Measurements from ENCODE around the gene SCNN1A.
A peak's percentile ranks its signal among the peaks of the same experiment; 100 is the strongest.

Gene SCNN1A

DNA sequence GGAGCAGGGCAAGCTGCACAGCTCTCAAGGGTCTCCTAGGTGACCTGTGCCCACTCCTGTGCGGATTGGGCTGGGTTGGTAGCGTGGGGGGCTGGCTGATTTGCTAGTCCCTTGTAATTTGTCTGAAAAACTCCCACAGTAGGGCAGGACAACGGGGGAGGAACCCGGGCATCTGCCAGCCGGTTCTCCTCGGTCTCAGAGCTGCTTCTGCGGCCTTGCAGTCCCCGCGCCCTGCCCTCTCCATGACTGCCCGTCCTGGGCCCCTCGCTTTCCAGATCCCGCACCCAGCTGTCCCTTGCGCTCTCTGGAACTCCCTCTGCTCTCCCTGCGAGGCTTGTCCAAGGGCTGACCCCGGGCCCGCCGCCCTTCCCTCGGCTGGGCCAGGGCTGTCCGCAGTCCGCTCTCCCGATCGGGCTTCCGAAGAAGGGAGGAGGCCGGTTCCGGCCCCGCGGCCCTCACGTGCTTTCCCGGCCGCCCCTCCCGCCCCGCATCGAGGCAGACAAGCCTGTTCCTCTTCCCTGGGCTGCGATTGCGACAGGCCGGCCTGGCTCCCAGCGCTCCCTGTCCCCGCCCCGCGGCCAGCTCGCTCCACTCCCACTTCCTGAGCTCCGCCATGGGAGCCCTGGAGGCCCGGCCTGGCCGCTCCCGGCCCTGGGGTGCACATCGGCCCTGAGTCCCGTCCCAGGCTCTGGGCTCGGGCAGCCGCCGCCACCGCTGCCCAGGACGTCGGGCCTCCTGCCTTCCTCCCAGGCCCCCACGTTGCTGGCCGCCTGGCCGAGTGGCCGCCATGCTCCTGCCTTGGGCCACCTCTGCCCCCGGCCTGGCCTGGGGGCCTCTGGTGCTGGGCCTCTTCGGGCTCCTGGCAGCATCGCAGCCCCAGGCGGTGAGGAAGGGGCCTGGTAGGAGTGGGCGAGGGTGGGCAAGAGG, 8.5 kb upstream of the SCNN1A start, which contains the start of gene LTBR:
Gene LTBR, plus strand, starts transcription at position 591 of the 927 bp plus-strand sequence. Its CDS starts 197 bp downstream, at position 788.
- no peak for DNase-seq

DNA sequence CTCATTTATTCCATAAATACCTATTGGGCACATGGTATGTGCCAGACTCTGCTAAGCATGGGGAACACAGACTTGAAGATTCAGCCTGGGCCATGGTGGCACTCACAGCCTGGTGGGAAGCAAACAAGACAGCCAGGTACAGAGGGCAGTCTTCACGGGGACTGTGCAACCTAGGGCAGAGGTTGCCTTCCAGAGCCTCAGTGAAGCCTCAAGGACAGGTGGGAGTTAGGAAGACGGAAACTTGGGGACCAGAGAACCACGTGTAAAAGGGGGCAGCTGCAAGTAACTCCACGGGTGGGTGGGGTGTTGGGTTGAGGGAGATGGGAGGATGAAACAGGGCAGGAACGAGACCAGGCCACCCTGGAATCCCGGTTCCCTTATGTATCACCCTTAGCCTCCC, 7.6 kb upstream of the SCNN1A start:
- no peak for DNase-seq

DNA sequence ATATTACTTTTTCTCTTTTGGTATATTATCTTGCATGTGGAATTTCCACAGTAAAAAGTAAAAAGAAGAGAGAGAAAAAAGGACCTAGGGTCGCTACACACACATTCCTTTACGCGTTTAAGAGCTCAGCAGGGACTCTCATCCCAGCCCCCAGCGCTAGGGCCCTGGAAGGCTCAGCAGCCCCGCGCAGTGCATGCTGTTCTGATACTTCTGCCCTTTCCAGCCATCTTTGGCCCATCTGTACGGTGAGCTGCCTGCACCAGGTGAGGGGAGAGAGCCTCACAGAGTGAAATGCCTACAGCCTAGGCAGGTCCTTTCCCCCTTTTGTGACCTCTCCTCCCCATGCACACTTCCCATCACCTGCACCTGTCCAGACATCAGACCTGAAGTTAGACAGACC, 7.0 kb upstream of the SCNN1A start:
- DNase-seq, result no peak

DNA sequence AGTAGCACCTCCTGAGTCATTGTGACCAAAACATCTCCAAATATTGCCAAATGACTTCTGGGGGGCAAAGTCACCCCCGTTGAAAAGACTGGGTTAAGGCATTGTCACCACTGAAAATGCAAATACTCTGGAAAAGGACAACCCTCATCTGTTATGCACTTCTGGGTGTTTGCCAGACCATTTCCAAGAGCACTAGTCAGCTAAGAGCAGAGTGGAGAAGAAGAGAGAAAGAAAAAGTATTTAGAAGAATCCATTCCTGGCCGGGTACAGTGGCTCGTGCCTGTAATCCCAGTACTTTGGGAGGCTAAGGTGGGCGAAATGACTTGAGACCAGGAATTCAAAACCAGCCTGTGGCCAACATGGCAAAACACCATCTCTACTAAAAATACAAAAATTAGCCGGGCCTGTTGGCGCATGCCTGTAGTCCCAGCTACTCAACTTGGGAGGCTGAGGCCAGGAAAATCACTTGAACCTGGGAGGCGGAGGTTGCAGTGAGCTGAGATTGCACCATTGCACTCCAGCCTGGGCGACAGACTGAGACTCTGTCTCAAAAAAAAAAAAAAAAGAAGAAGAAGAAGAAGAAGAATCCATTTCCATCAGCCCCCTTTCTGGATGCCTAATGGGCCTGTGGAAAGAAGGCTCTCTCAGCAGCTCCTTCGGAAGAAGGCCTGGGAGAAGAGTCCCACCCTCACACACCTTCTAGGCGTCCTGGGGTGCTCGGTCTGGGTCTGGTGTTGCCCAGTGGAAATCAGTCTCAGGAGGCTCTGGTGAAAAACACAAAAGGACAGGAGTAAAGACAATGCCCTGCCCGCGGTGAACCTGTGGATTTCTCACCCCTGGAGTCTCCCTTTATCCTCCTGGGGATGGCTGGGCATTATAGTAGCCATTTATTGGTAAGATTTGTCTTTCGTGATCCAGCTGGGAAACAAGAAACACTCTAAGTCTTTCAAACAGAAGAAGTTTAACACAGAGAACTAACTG, 5.1 kb upstream of the SCNN1A start:
- DNase-seq, result no peak

DNA sequence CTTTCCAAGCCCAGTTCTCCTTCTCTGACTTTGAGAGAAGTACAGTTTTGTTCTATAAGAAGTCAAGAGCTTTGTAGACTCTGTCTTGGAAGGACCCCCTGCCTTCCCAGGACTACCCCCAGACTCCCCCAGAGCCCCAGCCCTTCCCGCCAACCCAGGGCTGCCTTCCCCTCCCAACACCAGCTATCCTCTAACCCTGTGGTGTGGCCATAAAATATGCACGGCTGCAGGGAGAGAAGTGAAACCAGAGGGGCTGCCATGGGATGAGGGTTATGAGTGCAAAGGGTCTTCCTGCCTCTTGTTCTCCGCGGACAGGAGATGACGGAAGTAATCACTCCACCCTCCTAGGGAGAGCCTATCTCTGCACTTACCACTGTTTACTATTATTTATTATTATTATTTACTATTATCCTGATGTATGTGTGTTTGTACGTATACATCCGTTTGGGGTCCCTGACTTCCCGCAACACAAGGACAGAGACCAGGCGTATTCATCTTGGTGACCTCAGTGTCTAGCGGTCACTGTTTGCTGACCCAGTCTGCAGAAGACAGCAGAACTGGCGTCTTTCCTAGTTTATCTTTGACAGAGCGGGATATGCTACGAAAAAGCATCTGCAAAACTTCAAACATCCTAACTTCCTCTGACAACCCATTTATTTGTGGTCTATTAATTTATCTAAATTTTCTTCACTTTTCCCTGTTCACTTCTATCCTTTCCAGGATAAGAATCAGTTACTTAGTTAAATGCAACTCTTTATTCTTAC, 3.5 kb upstream of the SCNN1A start:
- DNase-seq, result no peak

DNA sequence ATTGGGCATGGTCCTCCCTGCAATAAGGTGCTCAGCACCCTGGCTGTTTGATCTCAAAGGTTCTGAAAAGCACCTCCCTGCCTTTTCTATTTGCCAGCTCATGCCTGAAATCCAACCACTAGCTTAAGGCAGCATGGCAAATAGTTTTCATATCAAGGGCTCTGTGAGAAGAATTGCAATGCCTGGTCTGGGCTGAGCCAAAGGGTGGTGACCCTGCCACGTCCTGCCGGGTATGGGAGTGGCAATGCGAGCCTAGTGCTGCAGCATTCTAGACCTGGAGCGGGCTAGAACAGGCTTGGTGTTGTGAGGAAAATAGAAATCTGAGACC, 2.3 kb upstream of the SCNN1A start:
- DNase-seq, result no peak

DNA sequence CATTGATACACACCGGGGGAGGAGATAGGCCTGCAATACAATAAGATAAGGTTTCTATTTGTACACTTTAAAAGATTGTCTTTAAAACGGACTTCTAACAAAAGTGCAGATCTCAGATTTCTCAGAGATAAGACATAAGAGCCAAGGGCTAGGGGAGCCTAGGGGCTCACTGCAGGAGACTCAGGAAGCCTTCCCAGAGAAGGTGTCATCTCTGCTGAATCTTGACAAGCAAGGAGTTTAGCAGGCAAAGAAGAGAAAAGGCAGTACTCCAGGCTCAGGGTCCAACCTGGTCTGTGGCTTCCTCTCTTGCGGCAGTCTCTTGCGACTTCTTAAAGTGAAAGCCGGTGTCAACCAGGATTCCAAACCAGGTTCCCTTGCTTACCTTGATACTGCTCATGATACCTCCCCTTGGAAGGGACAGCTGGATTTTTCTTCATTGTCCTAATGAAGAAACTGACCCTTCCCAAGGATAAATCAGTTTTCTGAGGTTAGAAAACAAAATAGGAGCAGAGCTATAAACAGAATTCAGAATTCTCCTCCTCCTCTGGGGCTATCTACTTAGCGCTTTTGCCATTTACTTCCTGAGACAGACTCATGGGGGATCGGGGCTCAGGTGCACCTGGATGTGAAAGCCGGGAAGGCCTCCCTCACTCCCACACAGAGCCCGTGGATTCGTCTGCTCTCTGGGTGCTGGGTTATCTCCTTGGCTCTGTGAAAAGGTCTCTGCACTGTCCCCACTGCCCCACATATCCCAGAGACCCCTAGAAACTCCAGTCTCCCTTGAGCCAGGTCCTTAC, 1.7 kb upstream of the SCNN1A start:
- no peak for DNase-seq

DNA sequence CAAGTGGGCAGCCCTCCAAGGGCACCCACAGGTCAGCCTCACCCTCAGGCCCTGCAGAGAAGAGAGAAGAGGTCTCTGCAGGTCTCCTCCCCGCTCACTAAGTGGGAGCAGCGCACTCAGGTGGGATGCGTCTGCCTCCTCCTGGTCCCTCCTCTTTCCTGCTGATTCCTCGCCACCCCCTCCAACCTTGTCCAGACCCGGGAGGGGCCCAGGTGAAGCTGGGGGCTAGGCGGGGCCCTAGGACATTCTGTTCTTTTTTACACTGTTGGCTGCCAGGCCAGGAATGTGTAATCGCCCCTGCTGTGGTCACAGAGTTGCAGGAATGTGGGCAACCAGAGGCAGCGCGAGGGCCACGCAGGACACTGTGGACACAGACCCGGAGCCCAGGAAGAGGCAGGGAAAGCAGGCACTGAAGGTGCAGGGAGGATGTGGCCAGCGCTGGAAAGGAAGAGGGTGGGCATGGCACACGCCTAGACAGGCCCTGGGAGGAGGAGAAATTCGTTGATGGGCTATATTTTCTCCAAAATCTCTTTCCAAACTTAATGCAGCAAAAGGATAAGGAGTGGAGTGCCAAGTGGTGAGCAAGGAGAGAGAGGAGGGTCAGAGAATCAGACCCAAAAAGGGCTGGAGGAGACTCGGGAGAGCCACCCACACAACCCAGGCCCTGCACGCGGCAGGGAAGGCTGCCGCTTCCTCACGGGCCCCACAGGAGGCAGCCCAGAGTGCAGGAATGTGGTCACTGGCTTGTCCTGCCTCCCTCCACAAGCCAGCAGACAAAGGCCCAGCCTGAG, 911 bp upstream of the SCNN1A start:
- DNase-seq, result no peak

DNA sequence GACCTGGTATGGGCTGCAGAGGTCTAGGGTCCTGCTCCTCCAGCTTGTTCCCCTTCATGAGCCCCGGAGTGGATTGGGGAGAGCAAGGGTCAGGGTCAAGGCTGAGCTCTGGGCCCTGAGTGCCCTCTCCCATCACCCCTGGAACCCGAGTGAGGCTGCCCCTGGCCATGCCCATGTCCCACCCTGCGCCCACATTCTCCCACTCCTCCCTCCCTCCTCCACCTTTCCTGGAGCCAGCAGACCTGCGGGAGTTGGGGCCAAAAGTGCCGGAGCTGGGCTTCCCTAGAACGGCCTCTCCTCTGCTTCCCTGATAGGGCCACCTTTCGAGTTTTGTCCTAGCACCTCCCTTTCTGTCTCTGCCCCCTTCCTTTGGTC, 590 bp downstream of the SCNN1A start:
- no peak for DNase-seq

DNA sequence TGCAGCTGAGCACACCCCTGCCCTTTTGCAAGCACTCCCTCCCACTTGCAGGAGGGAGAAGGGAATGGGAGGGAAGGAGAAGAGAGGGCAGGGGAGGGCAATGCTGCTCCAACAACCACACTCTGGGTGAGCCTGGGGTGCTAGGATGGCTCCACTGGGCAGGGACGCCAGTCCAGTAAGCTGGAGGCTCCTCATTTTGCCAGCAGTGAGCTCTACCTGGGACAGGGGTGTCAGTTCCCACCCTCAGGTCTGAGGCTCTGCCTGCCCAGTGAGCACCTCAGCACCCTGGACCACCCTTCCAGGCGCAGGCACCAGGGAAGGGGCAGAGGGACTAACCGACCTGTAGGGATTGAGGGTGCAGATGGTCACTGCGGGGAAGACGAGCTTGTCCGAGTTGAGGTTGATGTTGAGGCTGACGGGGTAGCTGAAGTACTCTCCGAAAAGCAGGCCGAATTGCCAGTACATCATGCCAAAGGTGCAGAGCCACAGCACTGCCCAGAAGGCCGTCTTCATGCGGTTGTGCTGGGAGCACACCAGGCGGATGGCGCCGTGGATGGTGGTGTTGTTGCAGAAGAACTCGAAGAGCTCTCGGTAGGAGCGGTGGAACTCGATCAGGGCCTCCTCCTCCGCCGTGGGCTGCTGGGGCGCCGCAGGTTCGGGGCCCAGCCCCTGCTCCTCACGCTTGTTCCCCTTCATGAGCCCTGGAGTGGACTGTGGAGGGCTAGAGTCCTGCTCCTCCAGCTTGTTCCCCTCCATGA, 1.2 kb downstream of the SCNN1A start:
- DNase-seq, result no peak

DNA sequence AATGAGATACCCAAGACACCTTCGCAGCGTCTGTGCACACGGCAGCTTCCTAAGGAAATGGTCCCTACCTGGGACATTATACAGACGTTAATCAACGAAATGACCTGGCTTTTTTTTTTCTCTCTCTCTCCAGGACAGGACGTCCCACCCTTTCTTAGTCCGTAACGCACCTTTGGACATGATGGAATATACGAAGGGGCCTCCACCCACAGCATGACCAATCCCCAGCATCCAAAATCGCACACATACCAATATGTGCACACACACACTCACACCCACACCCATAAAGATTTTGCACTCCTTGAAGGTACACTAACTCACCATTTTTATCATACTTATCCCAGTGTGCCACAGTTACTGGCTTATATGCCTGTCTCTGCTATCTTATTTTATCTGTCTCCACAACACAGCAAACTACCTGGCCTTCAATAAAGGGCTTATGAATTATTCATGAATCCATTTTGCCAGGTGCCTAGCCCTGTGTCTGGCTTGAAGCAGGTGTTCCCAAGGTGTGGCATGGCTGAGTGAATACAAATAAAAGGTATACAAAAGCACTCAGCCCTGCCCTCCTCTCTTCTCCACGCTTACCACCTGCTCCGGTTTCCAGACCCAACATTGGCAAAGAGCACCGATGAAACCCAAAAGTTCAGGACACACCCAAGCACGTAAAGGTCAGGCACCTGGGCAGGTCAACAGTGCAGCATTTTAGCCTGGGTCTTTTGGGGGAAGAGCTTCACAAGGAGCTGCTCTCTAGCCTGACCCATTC, 2.2 kb downstream of the SCNN1A start:
- DNase-seq, result peak; percentile 76

DNA sequence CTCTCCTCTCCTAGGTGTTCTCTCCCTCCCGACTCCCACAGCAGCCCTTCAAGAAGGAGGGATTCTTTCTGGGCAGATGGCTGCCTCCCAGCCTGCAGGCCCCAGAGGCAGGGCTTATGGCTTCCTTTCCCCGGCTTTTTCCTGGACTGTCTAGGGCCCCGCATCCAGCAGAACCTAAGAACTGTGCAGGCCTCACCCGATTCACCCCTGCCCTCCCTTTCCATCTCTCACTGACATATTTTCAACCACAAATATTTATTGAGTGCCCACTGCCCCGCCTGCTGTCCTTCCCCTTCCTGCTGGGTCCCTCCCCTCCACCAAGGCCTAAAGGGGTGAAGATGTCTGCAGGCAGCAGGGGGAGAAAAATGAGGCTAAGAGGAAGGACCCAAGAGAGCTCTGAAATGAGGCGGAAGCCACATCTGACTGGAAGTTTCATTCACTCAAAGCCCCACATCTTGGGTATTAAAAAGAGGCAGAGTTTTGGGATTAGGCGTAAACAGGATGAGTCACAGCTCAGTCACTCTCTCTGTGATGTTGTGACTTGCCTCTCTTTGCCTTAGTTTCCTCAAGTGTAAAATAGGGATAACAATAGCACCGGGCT, 2.9 kb downstream of the SCNN1A start:
- peak; percentile 62 for DNase-seq

DNA sequence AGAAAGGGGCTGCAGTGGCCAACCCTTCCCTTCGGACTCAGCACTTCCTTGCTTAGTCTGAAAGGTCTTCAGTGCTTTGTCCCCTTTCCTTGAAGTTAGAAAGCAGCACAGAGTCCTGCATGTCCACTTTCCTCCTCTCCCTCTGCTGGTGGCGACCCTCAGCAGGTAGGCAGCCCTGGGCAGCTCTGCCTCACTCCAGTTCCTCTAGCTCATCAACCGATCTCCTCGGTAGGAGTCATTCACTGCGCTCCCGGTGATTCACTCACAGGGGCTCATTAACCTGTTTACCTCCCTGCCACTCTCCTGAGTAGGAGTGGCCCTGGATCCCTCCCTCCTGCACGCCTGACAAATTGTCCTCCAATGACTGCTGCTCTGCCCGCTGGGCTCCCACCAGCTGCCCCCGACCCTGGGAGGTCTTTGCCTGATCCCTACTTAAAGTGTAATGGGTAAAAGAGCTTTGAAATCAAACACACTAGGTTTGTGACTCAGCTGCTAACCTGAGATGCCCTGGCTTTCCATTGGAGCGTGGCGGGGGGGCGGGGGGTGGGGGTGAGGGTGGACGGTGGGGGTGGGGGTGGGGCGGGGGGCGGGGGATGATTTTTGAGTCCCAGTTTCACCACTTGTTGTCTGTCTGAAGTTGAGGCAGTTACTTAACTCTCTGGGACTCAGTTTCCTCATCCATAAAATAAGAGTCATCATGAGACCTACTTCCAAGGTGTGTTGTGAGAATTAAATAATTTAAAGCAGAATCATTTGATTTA, 4.2 kb downstream of the SCNN1A start:
- DNase-seq, result peak; percentile 83

DNA sequence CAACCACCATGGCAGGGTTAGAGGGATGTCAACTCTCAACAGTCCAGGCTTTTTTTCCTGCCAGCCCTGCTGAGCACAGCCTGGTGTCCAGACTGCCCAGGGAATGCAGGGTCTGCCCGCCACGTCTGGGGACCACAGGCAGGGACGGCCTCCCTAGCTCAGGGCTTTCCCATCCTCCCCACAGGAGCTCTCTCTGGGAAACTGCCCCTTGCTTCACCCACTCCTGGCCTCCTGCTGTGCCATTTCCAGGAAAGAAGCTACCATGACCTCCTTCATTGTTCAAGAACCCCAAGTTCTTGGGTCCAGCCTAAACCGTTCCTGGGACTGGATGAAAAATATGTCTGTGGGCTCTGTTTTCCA, 4.8 kb downstream of the SCNN1A start:
- no peak for DNase-seq

DNA sequence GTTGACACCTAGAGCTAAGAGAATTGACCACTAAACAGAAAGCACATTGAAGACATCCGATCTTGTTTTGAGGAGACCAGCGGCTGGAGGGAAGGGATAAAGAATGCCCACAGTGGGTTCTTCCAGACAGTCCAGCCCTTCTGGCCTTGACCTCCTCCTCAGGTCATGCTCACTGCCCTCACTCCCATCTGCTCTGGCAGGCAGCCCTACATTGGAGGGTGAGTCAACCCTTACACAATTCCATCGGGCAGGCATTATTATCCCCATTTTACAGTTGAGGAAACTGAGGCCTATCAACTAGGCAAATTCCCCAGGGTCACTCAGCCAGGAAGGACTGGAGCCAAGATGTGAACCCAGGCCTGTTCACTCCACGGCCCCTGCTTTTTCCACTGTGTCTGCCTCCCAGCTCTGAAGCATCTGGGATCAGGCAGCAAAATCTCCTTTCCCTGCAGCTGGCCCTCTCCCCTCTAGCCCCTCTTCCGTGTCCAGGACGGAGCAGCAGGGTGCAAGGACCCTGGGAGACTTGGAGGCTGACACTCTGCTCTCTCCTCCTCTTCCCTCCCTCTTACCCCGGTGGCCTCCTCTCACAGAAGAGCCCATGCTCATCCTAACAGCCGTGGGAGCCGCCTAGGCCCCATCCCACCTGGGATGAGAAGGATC, 5.3 kb downstream of the SCNN1A start:
- no peak for DNase-seq

DNA sequence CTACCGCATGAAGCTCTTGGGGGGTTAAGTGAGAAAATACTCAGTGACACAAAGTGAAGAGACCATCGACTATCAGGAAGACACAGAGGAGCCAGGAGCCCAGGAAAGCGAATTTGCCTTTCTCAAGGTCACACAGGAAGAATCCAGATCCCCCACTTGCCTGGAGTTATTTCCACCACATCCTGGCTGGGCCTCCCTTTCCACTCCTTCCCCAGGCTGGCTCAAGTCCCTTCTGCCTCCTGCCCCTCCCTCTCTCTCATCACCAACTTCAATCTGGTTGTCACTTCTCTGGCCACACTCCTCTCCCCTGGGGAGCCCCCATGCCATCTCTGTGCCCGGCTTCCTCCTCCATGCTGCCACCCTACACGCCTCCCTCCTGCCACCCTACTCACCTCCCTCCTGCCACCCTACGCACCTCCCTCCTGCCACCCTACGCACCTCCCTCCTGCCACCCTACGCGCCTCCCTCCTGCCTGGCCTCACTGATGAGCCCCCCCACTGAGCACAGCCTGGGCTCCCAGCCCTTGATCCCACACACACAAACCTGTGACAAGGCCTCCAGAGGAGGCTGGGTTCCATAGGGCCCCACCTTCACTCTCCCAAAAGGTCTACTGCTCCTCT, 6.3 kb downstream of the SCNN1A start:
- no peak for DNase-seq
